KMS-11 (cell line): ENCODE data around the gene ZNF573.
A peak's percentile ranks its signal among the peaks of the same experiment; 100 is the strongest.

ENCODE experiments used
- H2AFZ ChIP-seq: fragments of 200-600 bp; sonication (generic); 2 replicates; pipeline ENCODE4 v1.6.1; 2016; ENCODE audit warnings: antibody characterized with exemption, mixed run types, low read depth
- H3K27ac ChIP-seq: fragments of 200-600 bp; sonication (generic); 2 replicates; pipeline ENCODE4 v1.6.1; 2016; ENCODE audit warnings: mild to moderate bottlenecking, mixed run types
- H3K27me3 ChIP-seq: fragments of 200-600 bp; sonication (generic); 2 replicates; pipeline ENCODE4 v1.6.1; 2017; ENCODE audit warnings: mild to moderate bottlenecking, low read depth, mixed run types, moderate library complexity; ENCODE audit not compliant: insufficient read depth
- H3K36me3 ChIP-seq: fragments of 200-600 bp; sonication (generic); 2 replicates; pipeline ENCODE4 v1.6.1; 2017; ENCODE audit warnings: mild to moderate bottlenecking, mixed run types; ENCODE audit not compliant: insufficient read depth
- H3K4me1 ChIP-seq: fragments of 200-600 bp; sonication (generic); 2 replicates; pipeline ENCODE4 v1.6.1; 2016; ENCODE audit warnings: mild to moderate bottlenecking, low read depth, mixed run types; ENCODE audit not compliant: poor library complexity, severe bottlenecking
- H3K4me2 ChIP-seq: fragments of 200-600 bp; sonication (generic); 2 replicates; pipeline ENCODE4 v1.7.0; 2016; ENCODE audit warnings: mild to moderate bottlenecking, mixed run types
- H3K4me3 ChIP-seq: fragments of 200-600 bp; sonication (generic); IDR thresholded peaks from 2 replicates; pipeline ENCODE4 v1.6.1; 2017; ENCODE audit warnings: low read depth, low read length, mixed read lengths; ENCODE audit not compliant: insufficient read depth
- H3K79me2 ChIP-seq: fragments of 200-600 bp; sonication (generic); 2 replicates; pipeline ENCODE4 v1.6.1; 2016; ENCODE audit warnings: low read depth, mixed run types; ENCODE audit not compliant: insufficient read depth
- H3K9ac ChIP-seq: fragments of 200-600 bp; sonication (generic); 2 replicates; pipeline ENCODE4 v1.6.1; 2016; ENCODE audit warnings: mild to moderate bottlenecking, mixed run types
- H4K20me1 ChIP-seq: fragments of 200-600 bp; sonication (generic); 2 replicates; pipeline ENCODE4 v1.6.1; 2016; ENCODE audit warnings: mild to moderate bottlenecking, mixed run types; ENCODE audit not compliant: insufficient read depth
- TF ChIP-seq, protein P1 (sequence below): fragments of 200-600 bp; sonication (generic); conservative IDR thresholded peaks from 2 replicates; pipeline ENCODE4 v1.6.1; 2017; ENCODE audit warnings: low read depth, mild to moderate bottlenecking, antibody characterized with exemption, low read length, moderate library complexity, mixed read lengths

Gene ZNF573

DNA sequence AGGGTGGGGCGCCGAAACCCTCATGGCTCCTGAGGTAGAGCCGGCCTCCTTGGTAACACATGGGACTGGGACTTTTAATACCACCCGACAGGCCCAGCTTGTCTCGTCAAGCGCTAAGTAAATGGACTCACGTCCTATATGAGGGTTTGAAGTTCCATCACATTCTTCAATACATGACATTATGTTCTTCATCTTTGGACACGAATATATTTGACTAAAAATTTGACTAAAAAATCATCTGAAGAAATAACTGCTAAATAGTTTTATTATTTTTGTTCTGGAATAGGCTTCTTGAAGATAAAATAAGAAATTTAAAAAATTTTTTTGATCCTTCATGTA is 59.5 kb downstream of the ZNF573 start:
- TF ChIP-seq, protein P1, sequence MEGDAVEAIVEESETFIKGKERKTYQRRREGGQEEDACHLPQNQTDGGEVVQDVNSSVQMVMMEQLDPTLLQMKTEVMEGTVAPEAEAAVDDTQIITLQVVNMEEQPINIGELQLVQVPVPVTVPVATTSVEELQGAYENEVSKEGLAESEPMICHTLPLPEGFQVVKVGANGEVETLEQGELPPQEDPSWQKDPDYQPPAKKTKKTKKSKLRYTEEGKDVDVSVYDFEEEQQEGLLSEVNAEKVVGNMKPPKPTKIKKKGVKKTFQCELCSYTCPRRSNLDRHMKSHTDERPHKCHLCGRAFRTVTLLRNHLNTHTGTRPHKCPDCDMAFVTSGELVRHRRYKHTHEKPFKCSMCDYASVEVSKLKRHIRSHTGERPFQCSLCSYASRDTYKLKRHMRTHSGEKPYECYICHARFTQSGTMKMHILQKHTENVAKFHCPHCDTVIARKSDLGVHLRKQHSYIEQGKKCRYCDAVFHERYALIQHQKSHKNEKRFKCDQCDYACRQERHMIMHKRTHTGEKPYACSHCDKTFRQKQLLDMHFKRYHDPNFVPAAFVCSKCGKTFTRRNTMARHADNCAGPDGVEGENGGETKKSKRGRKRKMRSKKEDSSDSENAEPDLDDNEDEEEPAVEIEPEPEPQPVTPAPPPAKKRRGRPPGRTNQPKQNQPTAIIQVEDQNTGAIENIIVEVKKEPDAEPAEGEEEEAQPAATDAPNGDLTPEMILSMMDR = peak; percentile 42
- Histone ChIP-seq H3K4me1 (peaks cover 3% of the 10 kb centered on the region), H3K27me3 (no peaks in the 10 kb centered on the region), H3K36me3 (no peaks in the 10 kb centered on the region), H3K27ac (no peak overlapping the region), H3K4me2 (no peak overlapping the region; the same call in 1 of the 2 replicates), H2AFZ (peak overlapping the region; percentile 65), H3K4me3 (no peak overlapping the region), H3K79me2 (no peaks in the 10 kb centered on the region), H3K9ac (no peak overlapping the region), H4K20me1 (no peaks in the 10 kb centered on the region)

- Histone ChIP-seq H3K27me3 (no peaks in the 10 kb centered on the region), H2AFZ (peak within 1 kb of the TSS; percentile 65), H3K4me3 (no peak within 1 kb of the TSS), H3K27ac (no peak within 1 kb of the TSS), H3K4me2 (peak within 1 kb of the TSS; percentile 63), H3K79me2 (no peaks in the 10 kb centered on the region), H3K36me3 (no peaks in the 10 kb centered on the region), H3K4me1 (peaks cover 3% of the 10 kb centered on the region), H3K9ac (peak within 1 kb of the TSS; percentile 35; the same call in 1 of the 2 replicates), H4K20me1 (no peaks in the 10 kb centered on the region)
- TF ChIP-seq, protein P1 = no peak
These were observed 60.1 kb downstream of the ZNF573 start, which contains the start of gene ZNF607 for GRCh38 chr19:37719111-37719926. Gene ZNF607 (minus strand): TSS chr19:37719761. CDS start chr19:37711618, 8,143 bp downstream.

DNA sequence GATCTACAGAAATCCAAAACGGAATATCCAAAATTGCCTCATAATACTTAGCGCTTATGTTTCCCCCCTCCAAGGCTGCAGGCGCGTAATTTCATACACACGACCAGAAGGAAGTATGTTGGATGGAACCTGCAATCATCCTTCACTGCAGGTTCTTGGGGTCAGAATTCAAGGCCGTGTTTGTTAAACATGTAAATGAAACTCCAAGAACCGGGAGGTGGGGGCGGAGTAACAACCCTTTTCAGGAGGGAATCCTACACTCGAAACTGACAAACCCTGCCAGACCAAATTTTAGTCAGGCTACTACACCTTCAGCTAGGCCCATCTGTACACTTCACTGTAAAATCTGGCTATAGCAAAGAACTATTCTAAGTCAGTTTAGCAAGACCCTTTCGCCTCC is 61.1 kb downstream of the ZNF573 start:
- Histone ChIP-seq H3K4me2 (0 out of 2 replicates have a peak overlapping the region, but pooled peaks have one; percentile 63), H4K20me1 (no peaks in the 10 kb centered on the region), H3K4me3 (no peak overlapping the region), H3K36me3 (no peaks in the 10 kb centered on the region), H3K27ac (no peak overlapping the region), H3K4me1 (peaks cover 3% of the 10 kb centered on the region), H3K79me2 (no peaks in the 10 kb centered on the region), H3K9ac (no peak overlapping the region), H3K27me3 (no peaks in the 10 kb centered on the region), H2AFZ (no peak overlapping the region)
- TF ChIP-seq, protein P1 = no peak

- Histone ChIP-seq H3K27me3 (no peaks in the 10 kb centered on the region), H3K9ac (no peak overlapping the region), H2AFZ (no peak overlapping the region), H4K20me1 (no peaks in the 10 kb centered on the region), H3K4me2 (no peak overlapping the region), H3K27ac (no peak overlapping the region), H3K4me3 (no peak overlapping the region), H3K79me2 (no peaks in the 10 kb centered on the region), H3K4me1 (peaks cover 3% of the 10 kb centered on the region), H3K36me3 (no peaks in the 10 kb centered on the region)
- TF ChIP-seq, protein P1 = no peak
These were observed 63.2 kb downstream of the ZNF573 start for GRCh38 chr19:37716140-37716539.
